ENCODE results near the gene NAA40. TPM values are rescaled to one million over a fixed set of nuclear protein-coding genes. Genes with fewer than 3 reads are reported as not detected.

NAA40 gene
- total and polyA plus RNA-seq, 2 experiments from 2014 or later, result 10.1 to 24.6 TPM

DNA sequence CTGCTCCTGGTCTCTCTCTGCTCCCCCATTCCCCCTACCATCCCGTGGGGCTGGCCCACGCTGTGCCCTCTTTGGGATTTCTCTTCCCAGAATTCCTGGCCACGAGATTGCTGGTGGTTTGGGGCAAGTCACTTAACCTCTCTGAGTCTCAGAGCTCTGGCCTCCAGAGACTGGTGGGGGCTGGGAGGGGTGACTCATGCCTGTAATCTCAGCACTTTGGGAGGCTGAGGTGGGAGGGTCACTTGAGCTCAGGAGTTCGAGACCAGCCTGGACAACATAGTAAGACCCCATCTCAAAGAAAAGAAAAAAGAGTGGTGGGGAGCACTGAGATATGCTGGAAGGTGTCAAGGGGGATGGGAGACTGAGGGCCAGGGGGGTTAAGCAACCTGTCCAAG, 65.8 kb downstream of the NAA40 start:
- no peaks in the 10 kb centered on the region; the same call in 1 of the 2 replicates for H4K20me1 ChIP-seq (replicated peaks; ENCODE audit: insufficient read depth)
- Mint-ChIP-seq H3K9me3 (no peaks in the 10 kb centered on the region), H3K4me3 (no peak overlapping the region), H3K27me3 (ENCODE audit: insufficient read depth, low read depth, poor library complexity) (peaks cover 62% of the 10 kb centered on the region), H3K36me3 (ENCODE audit: low read depth) (no peaks in the 10 kb centered on the region), H3K4me1 (peaks cover 23% of the 10 kb centered on the region), H3K27ac (no peak overlapping the region)
- ATAC-seq (no peak), DNase-seq (ENCODE audit: low spot score) (no peak)
- no peak overlapping the region for H2AFZ ChIP-seq
- H3K4me2 ChIP-seq, result no peak overlapping the region
- H3K4me1 ChIP-seq (ENCODE audit: insufficient read depth), result peaks cover 12% of the 10 kb centered on the region
- H3K79me2 ChIP-seq (replicated peaks; ENCODE audit: insufficient read depth), result no peaks in the 10 kb centered on the region
- H3K9me2 ChIP-seq (ENCODE audit: insufficient read depth), result no peaks in the 10 kb centered on the region
- H3F3A ChIP-seq (replicated peaks; ENCODE audit: low read depth), result peaks cover 27% of the 10 kb centered on the region
- H3K27me3 ChIP-seq (ENCODE audit: insufficient read depth), result peaks cover 94% of the 10 kb centered on the region
- H3K4me3 ChIP-seq, result no peak overlapping the region
- TF ChIP-seq EZH2phosphoT487 (IDR thresholded peaks at IDR 0.05; ENCODE audit: unreplicated experiment) (no peak), POLR2AphosphoS5 (IDR thresholded peaks at IDR 0.05; ENCODE audit: low read depth) (no peak), ZNF114 (CRISPR knock-in tag; IDR thresholded peaks at IDR 0.05) (no peak), CTCF (conservative IDR thresholded peaks at IDR 0.05; ENCODE audit: low read depth in 2 of 2) (no peak), STAT1 (IDR thresholded peaks at IDR 0.05; ENCODE audit: unreplicated experiment) (no peak), JUNB (IDR thresholded peaks at IDR 0.05; ENCODE audit: unreplicated experiment) (no peak), CREB1 (CRISPR knock-in tag; IDR thresholded peaks at IDR 0.05; ENCODE audit: low read depth) (no peak), REST (IDR thresholded peaks at IDR 0.05; ENCODE audit: unreplicated experiment) (no peak), ZNF462 (CRISPR knock-in tag; IDR thresholded peaks at IDR 0.05) (no peak), ZNF331 (CRISPR knock-in tag; IDR thresholded peaks at IDR 0.05; ENCODE audit: low read depth) (no peak)
- TF ChIP-seq, protein P1, sequence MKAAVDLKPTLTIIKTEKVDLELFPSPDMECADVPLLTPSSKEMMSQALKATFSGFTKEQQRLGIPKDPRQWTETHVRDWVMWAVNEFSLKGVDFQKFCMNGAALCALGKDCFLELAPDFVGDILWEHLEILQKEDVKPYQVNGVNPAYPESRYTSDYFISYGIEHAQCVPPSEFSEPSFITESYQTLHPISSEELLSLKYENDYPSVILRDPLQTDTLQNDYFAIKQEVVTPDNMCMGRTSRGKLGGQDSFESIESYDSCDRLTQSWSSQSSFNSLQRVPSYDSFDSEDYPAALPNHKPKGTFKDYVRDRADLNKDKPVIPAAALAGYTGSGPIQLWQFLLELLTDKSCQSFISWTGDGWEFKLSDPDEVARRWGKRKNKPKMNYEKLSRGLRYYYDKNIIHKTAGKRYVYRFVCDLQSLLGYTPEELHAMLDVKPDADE (IDR thresholded peaks at IDR 0.05), result no peak
- no peak overlapping the region for H3K27ac ChIP-seq (ENCODE audit: low read depth)
- no peaks in the 10 kb centered on the region for H3K36me3 ChIP-seq (ENCODE audit: insufficient read depth)

Data from GM23338 (cell line).